ENCODE measurements around the gene KCNK10. TPM values are rescaled to one million over a fixed set of nuclear protein-coding genes. Genes with fewer than 3 reads are reported as not detected.
"Not testable (repeated sequence)": the region's sequence is repeated elsewhere in the genome, so short reads cannot be mapped to it uniquely, and the experiment has no call there.

Gene KCNK10
- total and polyA plus RNA-seq, 3 experiments from 2014 or later: not detected

GRCh38 chr14:88271205-88271604 is 51.9 kb downstream of the KCNK10 start:
- no peak for DNase-seq
- CTCF ChIA-PET: no interaction called here
- Histone ChIP-seq H3K4me1 (ENCODE audit: insufficient read depth, low read length) (no peaks in the 10 kb centered on the region), H3K4me3 (ENCODE audit: low read length) (no peak overlapping the region), H3K9me3 (ENCODE audit: low read length) (no peaks in the 10 kb centered on the region), H3K36me3 (ENCODE audit: insufficient read depth, low read length) (no peaks in the 10 kb centered on the region), H3K27ac (ENCODE audit: low read depth, low read length) (no peak overlapping the region), H3K27me3 (ENCODE audit: insufficient read depth, low read length, poor library complexity, severe bottlenecking) (no peaks in the 10 kb centered on the region)
- Mint-ChIP-seq H3K9me3 (no peaks in the 10 kb centered on the region), H3K36me3 (no peaks in the 10 kb centered on the region), H3K4me3 (no peak overlapping the region), H3K27ac (no peak overlapping the region), H3K4me1 (no peaks in the 10 kb centered on the region), H3K27me3 (peaks cover 13 to 49% of the 10 kb centered on the region in 2 donors)
- POLR2A ChIA-PET: no interaction called here

- ChIA-PET CTCF (no interaction called here), POLR2A (no interaction called here)
- Mint-ChIP-seq H3K27ac (no peak overlapping the region), H3K4me1 (no peaks in the 10 kb centered on the region), H3K4me3 (peak overlapping the region in 1 of 7 donors; percentile 23), H3K9me3 (no peaks in the 10 kb centered on the region), H3K36me3 (no peaks in the 10 kb centered on the region), H3K27me3 (peaks cover 13 to 46% of the 10 kb centered on the region in 2 donors)
- Histone ChIP-seq H3K4me1 (ENCODE audit: insufficient read depth, low read length) (no peaks in the 10 kb centered on the region), H3K27me3 (ENCODE audit: insufficient read depth, low read length, poor library complexity, severe bottlenecking) (no peaks in the 10 kb centered on the region), H3K27ac (ENCODE audit: low read depth, low read length) (no peak overlapping the region), H3K4me3 (ENCODE audit: low read length) (no peak overlapping the region), H3K9me3 (ENCODE audit: low read length) (no peaks in the 10 kb centered on the region), H3K36me3 (ENCODE audit: insufficient read depth, low read length) (no peaks in the 10 kb centered on the region)
- no peak for DNase-seq
Observed at GRCh38 chr14:88270776-88271175, 52.3 kb downstream of the KCNK10 start.

GRCh38 chr14:88269806-88270420 is 53.2 kb downstream of the KCNK10 start:
- no peak for DNase-seq
- Histone ChIP-seq H3K4me3 (ENCODE audit: low read length) (no peak overlapping the region), H3K9me3 (ENCODE audit: low read length) (no peaks in the 10 kb centered on the region), H3K27ac (ENCODE audit: low read depth, low read length) (no peak overlapping the region), H3K36me3 (ENCODE audit: insufficient read depth, low read length) (no peaks in the 10 kb centered on the region), H3K27me3 (ENCODE audit: insufficient read depth, low read length, poor library complexity, severe bottlenecking) (no peaks in the 10 kb centered on the region), H3K4me1 (ENCODE audit: insufficient read depth, low read length) (no peaks in the 10 kb centered on the region)
- ChIA-PET POLR2A (no interaction called here), CTCF (interaction anchor here (1.2 kb wide), 1 partner anchor 13 kb away, joined by 3 read pairs; no protein-coding TSS in a partner anchor)
- Mint-ChIP-seq H3K27ac (no peak overlapping the region), H3K4me1 (no peaks in the 10 kb centered on the region), H3K9me3 (no peaks in the 10 kb centered on the region), H3K36me3 (no peaks in the 10 kb centered on the region), H3K27me3 (peaks cover 13 to 45% of the 10 kb centered on the region in 2 donors), H3K4me3 (no peak overlapping the region)

- Histone ChIP-seq H3K4me1 (ENCODE audit: insufficient read depth, low read length) (no peaks in the 10 kb centered on the region), H3K27ac (ENCODE audit: low read depth, low read length) (no peak overlapping the region), H3K9me3 (ENCODE audit: low read length) (no peaks in the 10 kb centered on the region), H3K27me3 (ENCODE audit: insufficient read depth, low read length, poor library complexity, severe bottlenecking) (no peaks in the 10 kb centered on the region), H3K36me3 (ENCODE audit: insufficient read depth, low read length) (no peaks in the 10 kb centered on the region), H3K4me3 (ENCODE audit: low read length) (no peak overlapping the region)
- H3K4me1 Mint-ChIP-seq: no peaks in the 10 kb centered on the region
- ChIA-PET CTCF (no interaction called here), POLR2A (no interaction called here)
- H3K4me3 Mint-ChIP-seq: no peak overlapping the region
- H3K27ac Mint-ChIP-seq: no peak overlapping the region
- H3K9me3 Mint-ChIP-seq: no peaks in the 10 kb centered on the region
- DNase-seq: no peak
- peaks cover 13 to 36% of the 10 kb centered on the region in 2 donors for H3K27me3 Mint-ChIP-seq
- H3K36me3 Mint-ChIP-seq: no peaks in the 10 kb centered on the region
Observed at GRCh38 chr14:88266474-88266873, 56.6 kb downstream of the KCNK10 start.

GRCh38 chr14:88264116-88264515 is 59.0 kb downstream of the KCNK10 start:
- Histone ChIP-seq H3K36me3 (ENCODE audit: insufficient read depth, low read length) (no peaks in the 10 kb centered on the region), H3K9me3 (ENCODE audit: low read length) (no peaks in the 10 kb centered on the region), H3K4me1 (ENCODE audit: insufficient read depth, low read length) (no peaks in the 10 kb centered on the region), H3K27ac (ENCODE audit: low read depth, low read length) (no peak overlapping the region), H3K4me3 (ENCODE audit: low read length) (no peak overlapping the region), H3K27me3 (ENCODE audit: insufficient read depth, low read length, poor library complexity, severe bottlenecking) (no peaks in the 10 kb centered on the region)
- Mint-ChIP-seq H3K4me1 (no peaks in the 10 kb centered on the region), H3K27ac (no peak overlapping the region), H3K4me3 (no peak overlapping the region), H3K9me3 (no peaks in the 10 kb centered on the region), H3K36me3 (no peaks in the 10 kb centered on the region), H3K27me3 (peaks cover 14 to 41% of the 10 kb centered on the region in 2 donors)
- ChIA-PET POLR2A (no interaction called here), CTCF (no interaction called here)
- no peak for DNase-seq

GRCh38 chr14:88261302-88261701 is 61.8 kb downstream of the KCNK10 start:
- H3K4me1 Mint-ChIP-seq; H3K36me3 ChIP-seq (ENCODE audit: insufficient read depth, low read length); DNase-seq; H3K4me3 Mint-ChIP-seq; H3K4me1 ChIP-seq (ENCODE audit: insufficient read depth, low read length); H3K4me3 ChIP-seq (ENCODE audit: low read length); H3K36me3 Mint-ChIP-seq; H3K27ac Mint-ChIP-seq; CTCF ChIA-PET; H3K27ac ChIP-seq (ENCODE audit: low read depth, low read length); H3K27me3 ChIP-seq (ENCODE audit: insufficient read depth, low read length, poor library complexity, severe bottlenecking); POLR2A ChIA-PET; H3K9me3 ChIP-seq (ENCODE audit: low read length); H3K9me3 Mint-ChIP-seq: not testable (repeated sequence)
- H3K27me3 Mint-ChIP-seq: peaks cover 13 to 38% of the 10 kb centered on the region in 2 donors

GRCh38 chr14:88258021-88258420 is 65.0 kb downstream of the KCNK10 start:
- H3K36me3 Mint-ChIP-seq: no peaks in the 10 kb centered on the region
- H3K9me3 Mint-ChIP-seq: no peaks in the 10 kb centered on the region
- H3K4me1 Mint-ChIP-seq: no peaks in the 10 kb centered on the region
- Histone ChIP-seq H3K4me1 (ENCODE audit: insufficient read depth, low read length) (no peaks in the 10 kb centered on the region), H3K4me3 (ENCODE audit: low read length) (no peak overlapping the region), H3K27me3 (ENCODE audit: insufficient read depth, low read length, poor library complexity, severe bottlenecking) (no peaks in the 10 kb centered on the region), H3K36me3 (ENCODE audit: insufficient read depth, low read length) (no peaks in the 10 kb centered on the region), H3K27ac (ENCODE audit: low read depth, low read length) (no peak overlapping the region), H3K9me3 (ENCODE audit: low read length) (no peaks in the 10 kb centered on the region)
- H3K4me3 Mint-ChIP-seq: no peak overlapping the region
- ChIA-PET POLR2A (no interaction called here), CTCF (no interaction called here)
- no peak overlapping the region for H3K27ac Mint-ChIP-seq
- H3K27me3 Mint-ChIP-seq: peaks cover 15 to 47% of the 10 kb centered on the region in 2 donors
- DNase-seq: no peak

- no peaks in the 10 kb centered on the region for H3K36me3 Mint-ChIP-seq
- Histone ChIP-seq H3K27ac (ENCODE audit: low read depth, low read length) (no peak overlapping the region), H3K4me3 (ENCODE audit: low read length) (no peak overlapping the region), H3K36me3 (ENCODE audit: insufficient read depth, low read length) (no peaks in the 10 kb centered on the region), H3K9me3 (ENCODE audit: low read length) (no peaks in the 10 kb centered on the region), H3K4me1 (ENCODE audit: insufficient read depth, low read length) (no peaks in the 10 kb centered on the region), H3K27me3 (ENCODE audit: insufficient read depth, low read length, poor library complexity, severe bottlenecking) (no peaks in the 10 kb centered on the region)
- H3K9me3 Mint-ChIP-seq: no peaks in the 10 kb centered on the region
- no peak overlapping the region for H3K27ac Mint-ChIP-seq
- ChIA-PET POLR2A (no interaction called here), CTCF (interaction anchor here (0.9 kb wide), 1 partner anchor 13 kb away, joined by 3 read pairs; no protein-coding TSS in a partner anchor)
- no peaks in the 10 kb centered on the region for H3K4me1 Mint-ChIP-seq
- H3K27me3 Mint-ChIP-seq: peaks cover 15 to 42% of the 10 kb centered on the region in 2 donors
- H3K4me3 Mint-ChIP-seq: no peak overlapping the region
- DNase-seq: no peak
Observed at GRCh38 chr14:88256997-88257950, 65.8 kb downstream of the KCNK10 start.
